ENCODE measurements around the gene KRT72.

KRT72 gene

DNA sequence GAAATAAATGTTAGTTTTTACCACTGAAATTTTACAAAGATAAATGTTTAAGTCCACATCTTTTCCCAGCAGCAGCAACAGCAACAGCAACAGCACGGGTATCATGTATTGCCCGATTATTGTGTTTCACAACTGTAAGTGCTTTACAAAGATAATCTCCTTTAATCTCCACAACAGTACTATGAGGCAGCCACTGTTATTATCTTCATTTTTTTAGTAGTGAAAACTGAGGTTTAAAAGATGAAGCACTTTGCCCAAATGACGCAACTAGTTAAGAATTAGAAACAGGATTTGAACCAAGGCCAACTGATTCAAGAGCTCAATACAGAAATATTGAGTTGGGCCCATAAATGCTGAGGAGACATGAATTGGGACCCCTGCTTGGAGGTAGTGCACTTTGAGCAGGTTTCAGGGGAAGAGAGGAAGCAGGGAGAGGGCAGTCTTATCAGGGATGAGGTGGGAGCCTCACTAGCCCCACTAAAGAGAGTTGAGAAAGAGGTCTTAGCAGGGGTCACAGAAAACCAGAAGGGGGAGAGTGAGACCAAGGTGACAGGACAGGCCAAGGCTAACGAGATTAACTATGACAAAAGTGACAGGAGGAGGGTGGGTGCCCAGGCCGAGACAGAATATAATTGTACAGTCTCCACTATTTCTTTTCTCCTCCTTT lies 35.5 kb upstream of the KRT72 start:
- TF ChIP-seq CTCF (IDR thresholded peaks at IDR 0.05; ENCODE audit: insufficient read depth, low read length, poor library complexity, severe bottlenecking) (no peak), EZH2phosphoT487 (conservative IDR thresholded peaks at IDR 0.05; ENCODE audit: low read length) (no peak)
- H3K36me3 ChIP-seq (ENCODE audit: low read length) = no peaks in the 10 kb centered on the region
- no peaks in the 10 kb centered on the region for H3K9me2 ChIP-seq (replicated peaks; ENCODE audit: insufficient read depth, low read length)
- H3K4me2 ChIP-seq (ENCODE audit: low read depth, low read length, poor library complexity, severe bottlenecking) = no peak overlapping the region
- no peaks in the 10 kb centered on the region for H3K27me3 ChIP-seq (ENCODE audit: low read length)
- no peak overlapping the region for H3K27ac ChIP-seq (ENCODE audit: low read depth, low read length)
- H3K9ac ChIP-seq (ENCODE audit: low read length) = no peak overlapping the region
- H3F3A ChIP-seq (ENCODE audit: insufficient read depth) = no peaks in the 10 kb centered on the region
- no peaks in the 10 kb centered on the region for H4K20me1 ChIP-seq (ENCODE audit: low read depth, low read length)
- no peak overlapping the region for H3K4me3 ChIP-seq (ENCODE audit: insufficient read depth, low read length, poor library complexity, severe bottlenecking)
- H2AFZ ChIP-seq (ENCODE audit: low read depth, low read length, severe bottlenecking) = no peak overlapping the region
- H3K9me3 ChIP-seq (ENCODE audit: insufficient read depth, low read length) = no peaks in the 10 kb centered on the region
- no peaks in the 10 kb centered on the region for H3K79me2 ChIP-seq (ENCODE audit: insufficient read depth, low read length)

GRCh38 chr12:52636189-52636588 lies 34.9 kb upstream of the KRT72 start:
- TF ChIP-seq EZH2phosphoT487 (conservative IDR thresholded peaks at IDR 0.05; ENCODE audit: low read length) (no peak), CTCF (IDR thresholded peaks at IDR 0.05; ENCODE audit: insufficient read depth, low read length, poor library complexity, severe bottlenecking) (no peak)
- no peaks in the 10 kb centered on the region for H4K20me1 ChIP-seq (ENCODE audit: low read depth, low read length)

GRCh38 chr12:52634266-52635056 lies 33.2 kb upstream of the KRT72 start:
- Histone ChIP-seq H3K9ac (ENCODE audit: low read length) (no peak overlapping the region), H2AFZ (ENCODE audit: low read depth, low read length, severe bottlenecking) (no peak overlapping the region)
- TF ChIP-seq CTCF (IDR thresholded peaks at IDR 0.05; ENCODE audit: insufficient read depth, low read length, poor library complexity, severe bottlenecking) (no peak), EZH2phosphoT487 (conservative IDR thresholded peaks at IDR 0.05; ENCODE audit: low read length) (no peak)

More at GRCh38 chr12:52636189-52636588, 34.9 kb upstream of the KRT72 start:
- no peaks in the 10 kb centered on the region for H3K36me3 ChIP-seq (ENCODE audit: low read length)
- no peaks in the 10 kb centered on the region for H3K79me2 ChIP-seq (ENCODE audit: insufficient read depth, low read length)
- H3K27ac ChIP-seq (ENCODE audit: low read depth, low read length) = no peak overlapping the region
- no peaks in the 10 kb centered on the region for H3K9me2 ChIP-seq (replicated peaks; ENCODE audit: insufficient read depth, low read length)
- no peak overlapping the region for H3K4me2 ChIP-seq (ENCODE audit: low read depth, low read length, poor library complexity, severe bottlenecking)
- H2AFZ ChIP-seq (ENCODE audit: low read depth, low read length, severe bottlenecking) = no peak overlapping the region
- no peaks in the 10 kb centered on the region for H3K27me3 ChIP-seq (ENCODE audit: low read length)
- no peak overlapping the region for H3K4me3 ChIP-seq (ENCODE audit: insufficient read depth, low read length, poor library complexity, severe bottlenecking)
- no peaks in the 10 kb centered on the region for H3K9me3 ChIP-seq (ENCODE audit: insufficient read depth, low read length)
- H3K9ac ChIP-seq (ENCODE audit: low read length) = no peak overlapping the region
- H3F3A ChIP-seq (ENCODE audit: insufficient read depth) = no peaks in the 10 kb centered on the region

More at GRCh38 chr12:52634266-52635056, 33.2 kb upstream of the KRT72 start:
- H3K4me2 ChIP-seq (ENCODE audit: low read depth, low read length, poor library complexity, severe bottlenecking) = no peak overlapping the region
- H3K9me3 ChIP-seq (ENCODE audit: insufficient read depth, low read length) = no peaks in the 10 kb centered on the region
- H4K20me1 ChIP-seq (ENCODE audit: low read depth, low read length) = no peaks in the 10 kb centered on the region
- no peaks in the 10 kb centered on the region for H3K79me2 ChIP-seq (ENCODE audit: insufficient read depth, low read length)
- no peaks in the 10 kb centered on the region for H3K9me2 ChIP-seq (replicated peaks; ENCODE audit: insufficient read depth, low read length)
- H3K27ac ChIP-seq (ENCODE audit: low read depth, low read length) = no peak overlapping the region
- H3K27me3 ChIP-seq (ENCODE audit: low read length) = no peaks in the 10 kb centered on the region
- H3K36me3 ChIP-seq (ENCODE audit: low read length) = no peaks in the 10 kb centered on the region
- H3K4me3 ChIP-seq (ENCODE audit: insufficient read depth, low read length, poor library complexity, severe bottlenecking) = no peak overlapping the region
- no peaks in the 10 kb centered on the region for H3F3A ChIP-seq (ENCODE audit: insufficient read depth)
